ENCODE data around the gene ERG.

The ERG gene

GRCh38 chr21:38475519-38475918 is 22.8 kb downstream of the ERG start:
- no peak for DNase-seq (ENCODE audit: low spot score)

- DNase-seq (ENCODE audit: low spot score) = no peak
Observed at GRCh38 chr21:38474796-38475195, 23.5 kb downstream of the ERG start.

DNA sequence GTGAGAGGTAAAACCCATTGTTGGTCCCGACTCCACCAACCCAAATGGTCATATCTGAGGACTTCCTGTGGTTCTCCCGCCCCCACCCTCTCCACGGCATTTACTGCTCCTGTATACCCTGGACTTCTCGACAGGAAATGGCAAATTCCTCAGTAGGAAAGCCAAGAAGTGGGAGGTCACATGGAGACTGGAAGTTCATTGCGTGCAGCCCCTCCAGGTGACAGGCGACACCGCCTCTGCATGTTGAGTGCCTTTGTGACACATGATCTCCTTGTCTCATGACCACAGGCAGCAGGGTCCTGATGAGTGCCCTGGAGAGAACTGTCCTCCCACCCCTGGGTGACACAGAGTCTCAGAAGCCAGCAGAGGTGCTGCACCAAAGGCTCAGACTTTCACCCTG is 24.2 kb downstream of the ERG start:
- no peak for DNase-seq (ENCODE audit: low spot score)

- no peak for DNase-seq (ENCODE audit: low spot score)
Observed at GRCh38 chr21:38472412-38473108, 25.7 kb downstream of the ERG start.

- DNase-seq (ENCODE audit: low spot score) = no peak
Observed at GRCh38 chr21:38471766-38472165, 26.5 kb downstream of the ERG start.

- DNase-seq (ENCODE audit: low spot score) = no peak
Observed at GRCh38 chr21:38470755-38471154, 27.5 kb downstream of the ERG start.

DNA sequence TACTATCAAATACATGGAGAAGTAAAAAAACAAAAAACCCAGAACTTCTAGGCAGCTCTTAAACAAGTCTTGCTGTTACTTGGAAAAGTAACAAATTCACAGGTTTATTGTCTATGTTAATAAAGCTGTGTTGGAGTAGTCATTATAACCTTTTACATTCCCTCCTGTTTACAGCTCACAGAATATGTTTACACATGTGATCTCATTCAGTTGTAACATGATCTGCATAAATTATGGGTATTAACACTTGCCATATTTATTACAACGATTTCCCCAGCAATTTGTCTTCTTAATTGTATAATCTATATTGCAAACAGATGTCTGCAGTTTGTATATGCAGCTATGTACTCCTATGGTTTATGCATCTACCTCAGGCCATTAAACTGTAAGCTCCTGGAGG is 28.6 kb downstream of the ERG start:
- DNase-seq (ENCODE audit: low spot score) = no peak

DNA sequence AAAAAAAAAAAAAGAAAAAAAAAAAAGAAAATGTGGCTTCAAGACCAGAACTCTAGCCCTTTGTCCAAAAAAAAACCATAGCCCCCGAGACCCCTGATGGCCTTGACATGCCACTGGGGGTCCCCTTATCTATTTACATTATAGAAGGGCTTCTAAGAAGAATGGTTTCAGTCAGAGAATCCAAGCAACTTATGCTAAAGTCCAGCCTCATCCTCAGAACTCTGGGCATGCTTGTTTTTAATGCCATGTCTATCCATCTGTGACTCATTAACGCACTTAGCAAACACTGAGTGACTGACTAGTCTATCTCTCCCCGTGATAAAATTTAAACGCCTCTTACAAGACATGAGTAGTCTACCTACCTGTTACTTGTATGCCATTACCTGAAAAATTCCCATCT is 29.3 kb downstream of the ERG start:
- no peak for DNase-seq (ENCODE audit: low spot score)

DNA sequence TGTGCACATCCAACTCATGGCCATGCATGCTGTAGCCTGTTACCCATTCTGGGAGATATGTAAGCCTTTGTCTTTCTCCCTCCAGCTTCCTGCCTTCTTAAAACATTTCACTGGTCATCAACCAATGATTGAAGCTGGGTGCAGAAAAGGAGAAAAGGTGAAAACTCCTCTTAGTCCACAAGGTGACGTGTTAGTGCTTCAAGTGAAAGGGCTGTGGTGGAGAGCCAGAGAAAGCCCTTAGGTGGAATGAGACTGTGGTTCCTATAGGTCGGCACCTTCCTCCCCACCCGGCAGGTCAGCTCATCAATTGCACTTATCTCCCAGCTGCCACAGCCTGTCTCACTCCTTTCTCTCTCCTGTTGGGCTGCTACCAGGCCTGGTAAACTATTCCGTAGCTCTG is 30.4 kb downstream of the ERG start:
- DNase-seq (ENCODE audit: low spot score) = no peak

GRCh38 chr21:38467374-38467773 is 30.9 kb downstream of the ERG start:
- no peak for DNase-seq (ENCODE audit: low spot score)

- DNase-seq (ENCODE audit: low spot score) = no peak
Observed at GRCh38 chr21:38460171-38460742, 38.0 kb downstream of the ERG start.

GRCh38 chr21:38459490-38459889 is 38.8 kb downstream of the ERG start:
- DNase-seq (ENCODE audit: low spot score) = no peak

DNA sequence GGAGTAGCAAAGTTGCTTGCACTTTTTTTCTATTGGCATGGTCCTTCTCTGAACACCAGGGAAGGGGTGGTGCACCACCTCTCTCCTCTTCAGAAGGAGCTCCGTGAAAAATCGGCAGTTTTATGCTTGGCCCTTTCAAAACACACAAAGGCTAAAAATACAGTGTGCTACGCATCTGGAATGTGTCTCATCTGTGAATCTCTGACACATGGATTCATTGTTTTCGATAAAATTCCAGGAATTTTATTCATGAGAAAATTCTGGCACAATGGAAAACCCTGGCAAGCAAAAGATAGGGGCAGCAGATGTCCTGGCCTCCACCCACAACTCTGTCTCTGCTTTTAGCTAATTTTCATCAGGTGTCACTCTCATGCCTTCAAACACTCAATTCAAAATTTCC is 42.9 kb downstream of the ERG start:
- DNase-seq (ENCODE audit: low spot score) = no peak

DNA sequence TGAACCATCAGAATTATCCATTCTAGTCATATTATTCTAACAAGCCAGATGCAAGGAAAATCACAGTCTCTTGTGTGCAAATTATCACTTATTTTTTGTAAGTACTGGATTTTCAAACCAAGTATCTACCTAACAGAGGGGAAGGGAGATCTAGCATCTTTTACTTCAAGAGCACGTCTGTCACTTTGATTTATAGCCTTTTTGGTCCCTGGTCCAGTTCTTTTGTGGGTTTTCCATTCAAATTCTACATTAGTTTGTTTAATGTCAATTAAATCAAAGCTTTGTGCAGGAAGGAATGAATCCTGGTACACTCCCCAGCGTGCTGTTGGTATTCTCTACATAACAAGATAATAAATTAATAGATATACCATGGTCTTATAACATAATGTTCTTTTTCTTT is 43.6 kb downstream of the ERG start:
- DNase-seq (ENCODE audit: low spot score) = no peak

DNA sequence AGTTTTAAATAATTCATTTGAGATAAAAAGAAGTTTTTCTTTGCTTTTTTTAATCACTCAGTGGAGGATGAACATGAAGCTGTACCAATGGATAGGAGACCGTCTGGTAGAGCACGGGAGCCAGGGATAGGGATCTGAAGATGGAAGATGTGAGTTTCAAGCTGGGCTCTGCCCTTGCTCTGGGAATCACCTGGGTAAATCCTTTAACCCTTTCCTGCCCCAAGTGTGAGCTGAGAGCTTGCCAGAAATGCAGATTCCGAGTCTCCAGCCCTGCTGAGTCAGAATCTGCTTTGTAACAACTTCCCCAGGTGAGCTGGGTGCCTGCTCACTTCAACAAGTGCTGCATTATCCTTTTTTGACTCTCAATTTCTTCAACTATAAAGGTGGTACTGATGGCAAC is 44.1 kb downstream of the ERG start:
- DNase-seq (ENCODE audit: low spot score) = no peak

GRCh38 chr21:38448671-38449385 is 49.4 kb downstream of the ERG start:
- no peak for DNase-seq (ENCODE audit: low spot score)

DNA sequence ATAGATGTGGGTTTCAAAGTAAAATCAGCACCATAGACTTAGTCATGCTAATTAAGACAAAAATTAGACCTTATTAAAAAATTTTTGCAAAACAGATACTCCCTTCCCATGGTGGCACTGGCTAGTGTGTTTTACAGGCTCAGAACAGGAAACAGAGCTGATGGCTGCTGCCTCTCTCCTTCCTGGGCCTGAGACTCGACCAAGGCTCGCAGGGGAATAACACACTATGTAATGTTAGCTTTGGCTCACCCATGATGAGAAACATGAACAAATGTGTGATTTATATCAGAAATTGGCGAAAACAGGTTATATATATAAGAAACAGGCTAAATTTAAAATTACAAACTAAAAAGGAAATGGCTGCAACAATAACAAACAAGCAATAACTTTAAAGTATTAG is 50.7 kb downstream of the ERG start:
- no peak for DNase-seq (ENCODE audit: low spot score)

DNA sequence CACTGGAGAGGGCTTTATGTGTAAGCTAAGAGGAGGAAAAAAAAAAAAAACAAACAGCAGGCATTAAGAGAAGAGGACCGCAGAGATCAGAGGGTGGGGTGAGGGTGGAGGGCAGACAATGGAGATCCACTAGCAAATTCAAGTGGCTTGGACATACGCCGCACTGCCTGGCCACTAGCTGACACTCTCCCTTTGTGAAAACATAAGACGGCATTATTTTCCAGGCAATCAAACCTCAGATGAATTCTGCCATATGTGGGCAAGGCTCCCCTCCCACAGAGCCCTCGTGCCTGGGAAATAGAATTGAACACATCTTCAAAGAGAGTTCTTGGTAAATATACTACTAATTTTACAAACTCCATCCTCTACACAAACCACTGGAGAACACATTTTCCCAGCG is 53.6 kb downstream of the ERG start:
- no peak for DNase-seq (ENCODE audit: low spot score)

GRCh38 chr21:38443110-38443509 is 55.2 kb downstream of the ERG start:
- DNase-seq (ENCODE audit: low spot score) = no peak

- DNase-seq (ENCODE audit: low spot score) = no peak
Observed at GRCh38 chr21:38441153-38441552, 57.1 kb downstream of the ERG start.

- DNase-seq (ENCODE audit: low spot score) = no peak
Observed at GRCh38 chr21:38440746-38441145, 57.5 kb downstream of the ERG start.

DNA sequence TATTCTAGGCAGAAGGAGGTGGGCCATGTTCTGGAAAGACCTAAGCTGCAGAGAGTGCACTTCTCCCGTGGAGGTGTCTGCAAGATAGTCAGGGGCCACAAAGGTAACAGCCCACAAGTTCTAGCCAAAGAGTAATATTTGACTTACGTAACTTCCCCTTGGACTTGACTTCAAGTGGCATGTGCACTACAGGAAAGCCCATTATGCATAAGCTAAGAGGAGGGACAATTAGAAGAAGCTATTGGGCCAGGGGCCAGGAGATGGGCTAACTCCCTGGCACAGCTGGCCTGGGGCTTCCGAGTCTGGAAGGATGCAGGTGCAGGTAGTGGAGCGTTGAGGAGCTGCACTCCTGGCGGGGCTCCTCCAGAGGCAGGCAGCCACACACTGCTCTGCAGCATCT is 58.3 kb downstream of the ERG start:
- DNase-seq (ENCODE audit: low spot score) = no peak

DNA sequence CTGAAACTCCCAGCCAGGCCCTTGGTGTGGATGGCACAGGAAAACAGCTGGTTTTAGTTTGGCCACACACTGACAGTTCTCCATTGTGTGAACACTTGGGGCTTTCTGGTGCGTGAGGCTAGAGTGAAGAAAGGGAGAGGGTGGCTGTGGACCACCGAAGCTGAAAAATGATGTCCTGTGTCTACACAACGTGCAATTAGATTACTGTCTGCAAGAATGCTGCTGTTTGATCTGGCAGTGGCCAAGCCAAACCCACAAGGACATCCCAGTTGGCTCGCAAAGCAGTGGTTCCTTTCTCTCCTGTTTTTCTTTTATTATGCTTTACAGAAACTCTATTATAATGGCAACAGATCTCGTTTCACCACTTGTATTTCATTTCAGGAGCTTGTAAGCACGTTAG is 58.9 kb downstream of the ERG start:
- DNase-seq (ENCODE audit: low spot score) = no peak

Data from SK-N-DZ (cell line).